ENCODE measurements around the gene BEST3. TPM values are rescaled to one million over a fixed set of nuclear protein-coding genes. Genes with fewer than 3 reads are reported as not detected.
"Not testable (repeated sequence)": the region's sequence is repeated elsewhere in the genome, so short reads cannot be mapped to it uniquely, and the experiment has no call there.

BEST3 gene
- total and polyA plus RNA-seq, 8 donors = 0.37 TPM; not detected in 7

GRCh38 chr12:69666798-69667197 lies 32.3 kb downstream of the BEST3 start:
- no peaks in the 10 kb centered on the region for H3K27me3 ChIP-seq
- H3K9me3 ChIP-seq = no peaks in the 10 kb centered on the region
- H3K4me1 ChIP-seq = no peaks in the 10 kb centered on the region
- no peaks in the 10 kb centered on the region for H3K36me3 ChIP-seq
- TF ChIP-seq POLR2A (IDR thresholded peaks at IDR 0.05) (no peak), CTCF (IDR thresholded peaks at IDR 0.05) (no peak), POLR2AphosphoS5 (IDR thresholded peaks at IDR 0.05) (no peak), EP300 (IDR thresholded peaks at IDR 0.05) (no peak)
- WGBS, 5 donors = 64 to 74% (median 68%) methylated on average over 2 of the region's 2 CpGs
- no peak overlapping the region for H3K4me3 ChIP-seq
- H3K27ac ChIP-seq = no peak overlapping the region
- intact Hi-C loops (cut with DNase I; ENCODE audit: low total_unique reads) = no loop called here
- DNase-seq = no peak

DNA sequence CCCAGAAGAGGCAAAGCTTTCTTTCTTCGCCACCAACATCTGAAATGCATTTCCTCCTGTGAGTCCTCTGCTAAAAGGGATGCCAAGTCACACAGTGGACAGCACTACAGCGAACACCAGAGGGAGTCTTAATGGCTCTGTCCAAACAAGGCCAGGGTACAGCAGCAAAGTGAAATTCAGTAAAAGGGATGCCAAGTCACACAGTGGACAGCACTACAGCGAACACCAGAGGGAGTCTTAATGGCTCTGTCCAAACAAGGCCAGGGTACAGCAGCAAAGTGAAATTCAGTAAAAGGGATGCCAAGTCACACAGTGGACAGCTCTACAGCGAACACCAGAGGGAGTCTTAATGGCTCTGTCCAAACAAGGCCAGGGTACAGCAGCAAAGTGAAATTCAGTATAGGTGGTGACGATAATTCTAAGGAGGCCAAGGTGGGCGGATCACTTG lies 34.1 kb downstream of the BEST3 start:
- H3K27me3 ChIP-seq; DNase-seq; H3K9me3 ChIP-seq; H3K4me1 ChIP-seq; intact Hi-C loops (cut with DNase I; ENCODE audit: low total_unique reads); H3K4me3 ChIP-seq; H3K27ac ChIP-seq; H3K36me3 ChIP-seq: not testable (repeated sequence)
- 55 to 67% (median 66%) methylated on average over 6 of the region's 6 CpGs for WGBS, 5 donors

DNA sequence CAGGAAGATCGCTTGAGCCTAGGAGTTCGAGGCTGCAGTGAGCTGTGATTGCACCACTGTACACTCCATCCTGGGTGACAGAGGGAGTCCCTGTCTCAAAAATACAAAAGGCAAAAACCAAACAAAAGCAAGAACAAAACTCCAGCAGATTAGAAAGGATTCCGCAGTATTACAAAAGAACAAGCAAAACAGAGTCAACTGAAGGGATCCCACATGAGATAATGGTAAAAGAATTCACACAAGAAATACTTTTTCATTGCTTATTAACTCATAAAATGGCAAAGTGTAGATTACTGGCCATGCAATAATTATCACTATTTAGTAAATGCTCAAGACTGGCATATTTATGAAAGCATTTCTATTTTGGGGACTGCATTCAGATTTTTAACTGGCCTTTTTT lies 35.4 kb downstream of the BEST3 start:
- Histone ChIP-seq H3K4me3 (no peak overlapping the region), H3K27ac (no peak overlapping the region), H3K9me3 (no peaks in the 10 kb centered on the region), H3K27me3 (no peaks in the 10 kb centered on the region), H3K36me3 (no peaks in the 10 kb centered on the region), H3K4me1 (no peaks in the 10 kb centered on the region)
- WGBS, 5 donors = 71 to 92% (median 81%) methylated on average over 3 of the region's 3 CpGs
- no peak for DNase-seq
- TF ChIP-seq EP300 (IDR thresholded peaks at IDR 0.05) (no peak), CTCF (IDR thresholded peaks at IDR 0.05) (no peak), POLR2A (IDR thresholded peaks at IDR 0.05) (no peak), POLR2AphosphoS5 (IDR thresholded peaks at IDR 0.05) (no peak)
- intact Hi-C loops (cut with DNase I; ENCODE audit: low total_unique reads) = no loop called here

DNA sequence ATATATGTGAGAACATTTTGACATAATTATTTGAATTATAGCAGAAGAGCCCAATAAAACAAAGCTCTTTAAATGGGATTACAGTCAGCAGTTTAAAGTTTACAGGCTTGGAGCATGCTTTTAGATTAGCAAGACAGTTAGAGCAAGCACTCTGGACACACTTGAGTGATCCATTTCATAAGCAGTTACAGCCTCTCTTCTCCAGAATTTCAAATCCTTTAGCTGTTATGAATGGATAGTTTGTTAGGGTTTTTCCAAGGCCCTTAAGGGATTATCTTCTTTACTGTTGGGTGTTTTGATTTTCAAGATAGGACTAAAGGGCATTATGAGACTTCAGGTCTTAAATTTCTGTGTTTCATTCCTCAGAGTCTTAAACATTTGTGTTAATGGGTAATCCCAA lies 36.3 kb downstream of the BEST3 start:
- no peaks in the 10 kb centered on the region for H3K4me1 ChIP-seq
- no peaks in the 10 kb centered on the region for H3K27me3 ChIP-seq
- TF ChIP-seq POLR2A (IDR thresholded peaks at IDR 0.05) (no peak), CTCF (IDR thresholded peaks at IDR 0.05) (no peak), EP300 (IDR thresholded peaks at IDR 0.05) (no peak), POLR2AphosphoS5 (IDR thresholded peaks at IDR 0.05) (no peak)
- no peak overlapping the region for H3K4me3 ChIP-seq
- no peaks in the 10 kb centered on the region for H3K9me3 ChIP-seq
- H3K36me3 ChIP-seq = no peaks in the 10 kb centered on the region
- DNase-seq = no peak
- intact Hi-C loops (cut with DNase I; ENCODE audit: low total_unique reads) = no loop called here
- no peak overlapping the region for H3K27ac ChIP-seq

DNA sequence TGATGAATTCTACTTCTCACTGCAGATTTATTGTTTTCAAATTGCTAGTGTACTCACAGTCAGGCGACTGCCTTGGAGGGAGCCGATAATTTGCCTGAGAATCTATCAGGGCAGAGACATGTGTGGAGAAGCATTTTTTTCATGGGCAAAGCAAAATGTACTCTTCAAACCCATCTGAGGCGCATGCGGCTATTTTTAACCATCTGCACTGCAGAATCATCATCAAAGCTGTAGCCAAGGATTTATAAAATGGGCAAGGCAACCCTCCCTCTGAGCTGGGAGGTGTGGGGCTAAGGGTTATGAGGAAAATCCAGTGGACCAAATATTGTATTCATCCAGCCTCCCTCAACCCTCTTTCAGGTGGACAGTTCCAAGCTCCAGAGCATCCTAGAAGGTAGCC lies 37.7 kb downstream of the BEST3 start:
- 80 to 93% (median 89%) methylated on average over 4 of the region's 4 CpGs for WGBS, 5 donors

More for the DNA sequence above, 37.7 kb downstream of the BEST3 start:
- Histone ChIP-seq H3K27ac (no peak overlapping the region), H3K27me3 (no peaks in the 10 kb centered on the region), H3K4me3 (no peak overlapping the region), H3K4me1 (no peaks in the 10 kb centered on the region), H3K9me3 (no peaks in the 10 kb centered on the region), H3K36me3 (no peaks in the 10 kb centered on the region)
- TF ChIP-seq CTCF (IDR thresholded peaks at IDR 0.05) (no peak), EP300 (IDR thresholded peaks at IDR 0.05) (no peak), POLR2AphosphoS5 (IDR thresholded peaks at IDR 0.05) (no peak), POLR2A (IDR thresholded peaks at IDR 0.05) (no peak)
- DNase-seq = no peak
- intact Hi-C loops (cut with DNase I; ENCODE audit: low total_unique reads) = no loop called here
